Left kidney (tissue), 2 donors: Measurements from ENCODE around the gene LGSN. TPM values are rescaled to one million over a fixed set of nuclear protein-coding genes. Genes with fewer than 3 reads are reported as not detected.
"Not testable (repeated sequence)": the region's sequence is repeated elsewhere in the genome, so short reads cannot be mapped to it uniquely, and the experiment has no call there.

ENCODE experiments used
- DNase-seq: peaks from one replicate; pipeline ENCODE4 v3.0.0-alpha.2; 2013
- polyA plus RNA-seq: library from polyadenylated mRNA; unstranded; fragments of 120-200 nt; gene quantifications from one replicate; pipeline ENCODE4 v1.2.1, GENCODE V29; 2013; ENCODE audit not compliant: insufficient read length

Gene LGSN
- polyA plus RNA-seq, 1 donor: 1.4 TPM

DNA sequence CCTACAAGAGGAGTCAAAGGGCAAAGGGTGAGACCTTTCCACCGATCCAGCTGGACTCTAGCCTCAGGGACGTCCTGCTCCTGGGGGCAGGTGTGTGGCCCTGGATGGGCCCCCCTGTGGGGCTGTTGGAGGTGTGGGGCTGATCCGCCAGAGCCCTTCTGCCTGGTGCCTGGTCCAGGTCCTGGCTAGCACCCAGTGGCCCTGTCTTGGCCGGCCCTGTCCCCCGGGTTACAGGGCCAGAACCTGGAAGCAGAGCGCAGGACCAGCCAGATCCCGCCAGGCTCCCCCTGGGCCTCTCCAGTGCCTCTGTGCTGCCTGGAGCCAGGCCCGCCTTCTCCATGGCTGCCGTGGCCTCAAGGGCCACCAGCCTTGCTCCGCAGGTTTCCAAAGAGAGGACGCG lies 89.3 kb downstream of the LGSN start:
- not testable (repeated sequence) for DNase-seq

- DNase-seq: not testable (repeated sequence)
Measured at GRCh38 chr6:63230027-63230426, 89.8 kb downstream of the LGSN start.

- not testable (repeated sequence) for DNase-seq
Measured at GRCh38 chr6:63227928-63228894, 91.6 kb downstream of the LGSN start.

- DNase-seq: not testable (repeated sequence)
Measured at GRCh38 chr6:63225987-63226386, 93.8 kb downstream of the LGSN start.

Other genes starting within 250 kb of the LGSN start
- gene FKBP1C, start 108.5 kb downstream of the LGSN start, polyA plus RNA-seq: 2.1 TPM